Measurements from ENCODE around the gene MYO7B.

MYO7B gene

GRCh38 chr2:127681288-127681804 is 145.9 kb downstream of the MYO7B start:
- peak; percentile 31 for DNase-seq

DNA sequence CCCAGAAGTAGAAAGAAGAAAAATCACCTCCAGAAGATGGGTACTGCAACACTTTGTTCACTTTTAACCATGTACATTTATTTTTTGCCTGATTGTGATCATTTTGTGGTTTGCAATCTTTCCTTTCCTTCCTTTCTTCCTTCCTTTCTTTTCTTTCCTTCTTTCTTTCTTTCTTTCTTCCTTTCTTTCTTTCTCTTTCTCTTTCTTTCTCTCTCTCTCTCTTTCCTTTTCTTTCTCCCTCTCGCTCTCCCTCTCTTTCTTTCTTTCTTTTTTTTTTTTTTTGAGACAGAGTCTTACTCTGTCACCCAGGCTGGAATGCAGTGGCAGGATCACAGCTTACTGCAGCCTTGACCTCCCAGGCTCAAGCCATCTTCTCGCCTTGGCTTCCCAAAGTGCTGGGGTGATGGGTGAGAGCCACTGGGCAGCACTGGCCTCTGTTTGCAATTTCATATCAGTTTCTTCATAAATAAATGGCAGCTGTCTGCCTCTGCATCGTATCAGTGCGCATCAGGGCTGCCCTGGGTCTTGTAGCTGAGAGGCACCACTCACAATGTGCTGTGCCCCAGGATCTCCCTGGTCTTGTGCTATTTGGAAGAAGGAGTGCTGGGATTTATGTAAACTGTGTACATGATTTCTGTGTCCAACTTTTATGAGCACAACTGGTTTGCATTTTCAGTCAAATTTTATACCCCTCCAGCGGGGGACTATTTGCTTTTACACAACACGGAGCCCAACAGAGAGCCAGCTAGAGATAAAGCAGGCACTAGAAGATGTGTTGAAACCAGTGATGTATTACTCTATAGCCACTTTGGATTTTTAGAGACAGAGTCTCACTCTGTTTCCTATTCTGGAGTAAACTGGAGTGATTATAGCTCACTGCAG is 146.7 kb downstream of the MYO7B start:
- DNase-seq, result no peak

GRCh38 chr2:127683056-127683455 is 147.6 kb downstream of the MYO7B start:
- no peak for DNase-seq

DNA sequence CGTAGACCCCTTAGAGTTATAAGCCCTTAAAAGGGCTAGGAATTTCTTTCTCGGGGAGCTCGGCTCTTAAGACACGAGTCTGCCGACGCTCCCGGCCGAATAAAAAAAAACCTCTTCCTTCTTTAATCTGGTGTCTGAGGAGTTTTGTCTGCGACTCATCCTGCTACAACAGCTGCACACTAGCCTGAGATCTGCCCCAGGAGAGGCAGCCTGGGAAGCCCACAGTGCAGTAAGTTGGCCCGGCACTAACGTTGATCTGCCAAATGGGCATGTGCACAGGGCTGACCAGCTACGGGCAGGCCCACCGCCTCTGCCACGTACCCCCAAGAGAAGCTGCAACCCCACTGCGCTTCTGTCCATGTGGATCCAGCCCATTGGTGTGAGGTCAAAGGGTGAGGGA is 148.3 kb downstream of the MYO7B start:
- DNase-seq, result no peak

DNA sequence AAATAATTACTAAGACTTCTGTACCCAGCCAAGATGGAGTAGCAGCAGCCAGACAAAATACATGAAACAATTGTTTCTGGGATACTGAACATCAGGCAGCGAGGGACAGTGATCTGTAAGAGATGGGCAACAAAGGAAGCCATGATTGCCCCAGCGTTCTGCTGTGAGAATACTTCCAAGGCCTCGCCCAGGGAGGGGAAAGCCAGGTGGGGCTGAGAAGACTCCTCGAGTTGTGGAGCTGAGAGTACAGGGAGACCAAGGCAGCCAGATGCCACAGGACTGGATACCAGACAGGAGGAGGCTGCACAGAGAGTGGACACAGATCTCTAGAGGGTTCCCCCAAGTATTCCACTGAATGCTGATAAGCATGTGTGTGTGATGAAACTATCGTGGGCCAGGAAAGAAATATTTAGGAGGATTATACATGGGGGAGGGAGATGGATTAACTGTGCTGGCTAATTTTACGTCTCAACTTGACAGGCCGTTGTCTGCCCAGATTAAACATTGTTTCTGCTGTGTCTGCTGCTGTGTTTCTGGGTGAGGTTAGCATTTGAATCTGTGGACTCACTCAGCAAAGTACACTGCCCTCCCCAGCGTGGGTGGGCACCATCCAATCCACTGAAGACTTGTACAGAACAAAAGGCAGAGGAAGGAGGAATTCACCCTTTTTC is 150.1 kb downstream of the MYO7B start:
- DNase-seq, result no peak
